ENCODE measurements around the gene OR12D3.

Gene OR12D3

DNA sequence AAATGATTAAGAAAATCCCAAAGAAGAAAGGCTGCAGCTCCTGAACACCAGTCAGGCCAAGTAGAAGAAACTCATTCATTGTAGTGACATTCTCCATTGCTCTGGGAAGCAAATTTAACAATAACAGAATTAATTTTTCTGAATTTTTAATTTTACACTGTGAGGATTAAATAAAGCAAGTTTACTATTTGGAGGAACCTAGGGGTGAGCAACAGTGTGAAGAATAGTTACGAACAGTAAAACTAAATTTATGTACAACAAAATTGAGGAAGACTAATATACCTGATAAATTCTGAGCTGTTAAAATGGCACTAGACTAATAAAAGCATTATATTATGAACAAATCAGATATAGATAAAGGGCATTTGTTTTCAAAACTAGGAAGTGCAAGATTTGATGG lies at the start of gene OR12D3:
Gene OR12D3 (minus strand): TSS at position 101 of the 400 bp plus-strand sequence. CDS start 4 bp downstream, at position 97.
- H3K9me3 ChIP-seq (ENCODE audit: control insufficient read depth, low read length) = peaks cover 6% of the 10 kb centered on the region
- H3K36me3 ChIP-seq (ENCODE audit: control insufficient read depth, insufficient read depth, low read length, severe bottlenecking) = no peaks in the 10 kb centered on the region
- H3K27me3 ChIP-seq (replicated peaks; ENCODE audit: control insufficient read depth, insufficient read depth, low read length) = no peaks in the 10 kb centered on the region
- H3K4me1 ChIP-seq (ENCODE audit: control insufficient read depth, insufficient read depth, low read length) = no peaks in the 10 kb centered on the region
- no peak within 1 kb of the TSS for H3K4me3 ChIP-seq (ENCODE audit: low read length)
- DNase-seq (ENCODE audit: low read depth) = no peak
- H3K9ac ChIP-seq (ENCODE audit: low read length) = no peak within 1 kb of the TSS

GRCh38 chr6:29424575-29424974 lies 49.5 kb upstream of the OR12D3 start:
- no peak overlapping the region for H3K4me3 ChIP-seq (ENCODE audit: low read length)
- H3K4me1 ChIP-seq (ENCODE audit: control insufficient read depth, insufficient read depth, low read length) = no peaks in the 10 kb centered on the region
- no peak overlapping the region for H3K9ac ChIP-seq (ENCODE audit: low read length)
- H3K27me3 ChIP-seq (replicated peaks; ENCODE audit: control insufficient read depth, insufficient read depth, low read length) = no peaks in the 10 kb centered on the region
- no peaks in the 10 kb centered on the region for H3K9me3 ChIP-seq (ENCODE audit: control insufficient read depth, low read length)
- no peaks in the 10 kb centered on the region for H3K36me3 ChIP-seq (ENCODE audit: control insufficient read depth, insufficient read depth, low read length, severe bottlenecking)
- DNase-seq (ENCODE audit: low read depth) = no peak

DNA sequence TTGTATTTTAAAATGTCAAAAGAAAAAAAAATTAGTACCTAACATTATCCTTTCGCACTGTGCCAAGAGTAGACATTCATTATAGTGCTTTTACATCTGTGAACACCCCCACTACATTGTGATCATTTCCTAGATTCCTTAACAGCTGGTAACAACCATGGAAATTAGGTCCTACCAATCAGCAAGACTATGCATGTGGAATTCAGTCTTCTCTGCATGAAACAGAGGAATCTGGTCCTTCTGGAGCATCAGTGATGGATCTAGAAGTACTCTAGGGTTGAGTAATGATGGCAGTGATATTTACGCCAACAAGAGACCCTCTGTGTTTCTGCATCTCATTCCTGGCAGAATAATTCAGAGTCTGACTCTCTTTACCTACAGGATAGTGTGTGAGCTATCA lies 49.1 kb upstream of the OR12D3 start:
- H3K4me3 ChIP-seq (ENCODE audit: low read length) = no peak overlapping the region
- no peaks in the 10 kb centered on the region for H3K9me3 ChIP-seq (ENCODE audit: control insufficient read depth, low read length)
- H3K4me1 ChIP-seq (ENCODE audit: control insufficient read depth, insufficient read depth, low read length) = no peaks in the 10 kb centered on the region
- H3K27me3 ChIP-seq (replicated peaks; ENCODE audit: control insufficient read depth, insufficient read depth, low read length) = no peaks in the 10 kb centered on the region
- no peak overlapping the region for H3K9ac ChIP-seq (ENCODE audit: low read length)
- DNase-seq (ENCODE audit: low read depth) = no peak
- H3K36me3 ChIP-seq (ENCODE audit: control insufficient read depth, insufficient read depth, low read length, severe bottlenecking) = no peaks in the 10 kb centered on the region

GRCh38 chr6:29419516-29419915 lies 44.4 kb upstream of the OR12D3 start:
- Histone ChIP-seq H3K4me1 (ENCODE audit: control insufficient read depth, insufficient read depth, low read length) (no peaks in the 10 kb centered on the region), H3K36me3 (ENCODE audit: control insufficient read depth, insufficient read depth, low read length, severe bottlenecking) (no peaks in the 10 kb centered on the region), H3K27me3 (replicated peaks; ENCODE audit: control insufficient read depth, insufficient read depth, low read length) (no peaks in the 10 kb centered on the region), H3K9ac (ENCODE audit: low read length) (no peak overlapping the region), H3K9me3 (ENCODE audit: control insufficient read depth, low read length) (no peaks in the 10 kb centered on the region), H3K4me3 (ENCODE audit: low read length) (no peak overlapping the region)
- peak; percentile 63 for DNase-seq (ENCODE audit: low read depth)

DNA sequence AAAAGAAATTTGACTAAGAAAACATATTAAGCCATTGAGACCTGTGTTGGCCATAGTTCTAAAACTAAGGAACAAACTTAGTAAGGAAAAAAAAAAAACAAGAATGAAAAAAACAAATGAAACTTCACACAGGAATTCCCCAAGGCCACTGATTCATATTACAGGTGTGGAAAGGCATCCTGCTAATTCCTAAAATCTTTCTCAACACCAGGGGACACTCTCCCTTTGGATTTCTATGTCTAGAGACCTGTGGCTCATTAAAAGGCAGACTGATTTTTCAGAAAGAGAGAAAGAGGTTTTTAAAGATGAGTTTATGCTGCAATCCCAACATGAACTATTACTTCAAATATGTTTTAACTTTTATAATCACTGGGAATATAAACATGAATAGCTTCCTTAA lies 39.5 kb upstream of the OR12D3 start, which contains the start of gene OR12D1:
Gene OR12D1 (plus strand): TSS at position 341 of the 400 bp plus-strand sequence.
- Histone ChIP-seq H3K27me3 (replicated peaks; ENCODE audit: control insufficient read depth, insufficient read depth, low read length) (no peaks in the 10 kb centered on the region), H3K9ac (ENCODE audit: low read length) (no peak within 1 kb of the TSS), H3K4me1 (ENCODE audit: control insufficient read depth, insufficient read depth, low read length) (no peaks in the 10 kb centered on the region), H3K9me3 (ENCODE audit: control insufficient read depth, low read length) (no peaks in the 10 kb centered on the region), H3K36me3 (ENCODE audit: control insufficient read depth, insufficient read depth, low read length, severe bottlenecking) (no peaks in the 10 kb centered on the region), H3K4me3 (ENCODE audit: low read length) (no peak within 1 kb of the TSS)
- DNase-seq (ENCODE audit: low read depth) = peak; percentile 40

GRCh38 chr6:29403801-29404200 lies 28.7 kb upstream of the OR12D3 start:
- H3K9me3 ChIP-seq (ENCODE audit: control insufficient read depth, low read length) = no peaks in the 10 kb centered on the region
- H3K4me3 ChIP-seq (ENCODE audit: low read length) = no peak overlapping the region
- no peak overlapping the region for H3K9ac ChIP-seq (ENCODE audit: low read length)
- DNase-seq (ENCODE audit: low read depth) = no peak
- no peaks in the 10 kb centered on the region for H3K36me3 ChIP-seq (ENCODE audit: control insufficient read depth, insufficient read depth, low read length, severe bottlenecking)
- no peaks in the 10 kb centered on the region for H3K4me1 ChIP-seq (ENCODE audit: control insufficient read depth, insufficient read depth, low read length)
- H3K27me3 ChIP-seq (replicated peaks; ENCODE audit: control insufficient read depth, insufficient read depth, low read length) = no peaks in the 10 kb centered on the region

- Histone ChIP-seq H3K9me3 (ENCODE audit: control insufficient read depth, low read length) (no peaks in the 10 kb centered on the region), H3K9ac (ENCODE audit: low read length) (no peak overlapping the region), H3K4me1 (ENCODE audit: control insufficient read depth, insufficient read depth, low read length) (no peaks in the 10 kb centered on the region), H3K4me3 (ENCODE audit: low read length) (no peak overlapping the region), H3K36me3 (ENCODE audit: control insufficient read depth, insufficient read depth, low read length, severe bottlenecking) (no peaks in the 10 kb centered on the region), H3K27me3 (replicated peaks; ENCODE audit: control insufficient read depth, insufficient read depth, low read length) (no peaks in the 10 kb centered on the region)
- DNase-seq (ENCODE audit: low read depth) = no peak
These were observed 24.4 kb upstream of the OR12D3 start for GRCh38 chr6:29399525-29399924.

DNA sequence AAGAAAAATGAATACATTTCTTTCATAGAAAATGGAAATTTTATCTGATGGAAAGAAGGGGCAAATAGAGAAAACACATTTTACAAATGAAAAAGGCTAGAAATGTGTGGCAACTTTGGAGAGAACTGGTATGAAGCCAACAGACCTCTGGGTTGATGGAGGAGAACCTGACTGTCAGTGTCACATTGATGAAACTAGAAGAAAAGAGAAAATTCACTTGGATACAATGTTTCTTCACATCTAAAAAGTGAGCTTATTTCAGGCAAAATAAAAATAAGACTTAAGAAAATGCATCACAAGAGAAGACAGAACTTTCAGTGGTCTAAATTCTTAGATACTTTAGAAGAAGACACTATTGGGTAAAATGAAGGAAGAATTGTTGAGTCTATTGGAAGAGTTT lies 20.2 kb upstream of the OR12D3 start, which contains the start of gene OR12D2:
Gene OR12D2 (plus strand): TSS at position 301 of the 400 bp plus-strand sequence. CDS start 1,069 bp downstream, outside the sequence.
- no peaks in the 10 kb centered on the region for H3K27me3 ChIP-seq (replicated peaks; ENCODE audit: control insufficient read depth, insufficient read depth, low read length)
- no peaks in the 10 kb centered on the region for H3K4me1 ChIP-seq (ENCODE audit: control insufficient read depth, insufficient read depth, low read length)
- no peak within 1 kb of the TSS for H3K4me3 ChIP-seq (ENCODE audit: low read length)
- H3K36me3 ChIP-seq (ENCODE audit: control insufficient read depth, insufficient read depth, low read length, severe bottlenecking) = no peaks in the 10 kb centered on the region
- no peaks in the 10 kb centered on the region for H3K9me3 ChIP-seq (ENCODE audit: control insufficient read depth, low read length)
- no peak within 1 kb of the TSS for H3K9ac ChIP-seq (ENCODE audit: low read length)
- DNase-seq (ENCODE audit: low read depth) = no peak

DNA sequence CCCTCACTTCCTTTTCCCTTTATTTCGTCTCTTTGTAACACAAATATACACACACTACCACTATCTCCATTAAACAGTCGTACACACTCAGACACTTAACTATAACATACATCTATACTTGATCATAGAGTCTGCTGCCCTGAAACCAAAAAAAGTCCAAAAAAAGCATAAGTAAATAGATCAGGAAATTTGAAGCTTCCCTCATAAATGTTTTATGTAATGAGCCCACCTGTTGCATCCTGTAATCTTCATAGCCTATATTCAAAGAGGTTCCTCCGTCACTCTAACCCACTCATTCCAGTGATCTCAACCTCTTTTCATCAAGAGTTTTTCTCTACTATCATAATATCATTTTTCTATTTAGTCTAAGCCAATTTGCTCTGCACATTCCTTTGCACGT lies 13.4 kb upstream of the OR12D3 start:
- H3K4me1 ChIP-seq (ENCODE audit: control insufficient read depth, insufficient read depth, low read length) = no peaks in the 10 kb centered on the region

GRCh38 chr6:29376003-29376402 lies 912 bp upstream of the OR12D3 start:
- peaks cover 6% of the 10 kb centered on the region for H3K9me3 ChIP-seq (ENCODE audit: control insufficient read depth, low read length)
- DNase-seq (ENCODE audit: low read depth) = peak; percentile 39
- H3K9ac ChIP-seq (ENCODE audit: low read length) = no peak overlapping the region
- peaks cover 3% of the 10 kb centered on the region for H3K27me3 ChIP-seq (replicated peaks; ENCODE audit: control insufficient read depth, insufficient read depth, low read length)
- H3K4me3 ChIP-seq (ENCODE audit: low read length) = no peak overlapping the region
- H3K4me1 ChIP-seq (ENCODE audit: control insufficient read depth, insufficient read depth, low read length) = no peaks in the 10 kb centered on the region
- H3K36me3 ChIP-seq (ENCODE audit: control insufficient read depth, insufficient read depth, low read length, severe bottlenecking) = no peaks in the 10 kb centered on the region

More for the DNA sequence above, 13.4 kb upstream of the OR12D3 start:
- H3K27me3 ChIP-seq (replicated peaks; ENCODE audit: control insufficient read depth, insufficient read depth, low read length) = no peaks in the 10 kb centered on the region
- H3K4me3 ChIP-seq (ENCODE audit: low read length) = no peak overlapping the region
- H3K36me3 ChIP-seq (ENCODE audit: control insufficient read depth, insufficient read depth, low read length, severe bottlenecking) = no peaks in the 10 kb centered on the region
- H3K9me3 ChIP-seq (ENCODE audit: control insufficient read depth, low read length) = no peaks in the 10 kb centered on the region
- H3K9ac ChIP-seq (ENCODE audit: low read length) = no peak overlapping the region
- DNase-seq (ENCODE audit: low read depth) = no peak

- Histone ChIP-seq H3K36me3 (ENCODE audit: control insufficient read depth, insufficient read depth, low read length, severe bottlenecking) (no peaks in the 10 kb centered on the region), H3K4me3 (ENCODE audit: low read length) (no peak within 1 kb of the TSS), H3K27me3 (replicated peaks; ENCODE audit: control insufficient read depth, insufficient read depth, low read length) (no peaks in the 10 kb centered on the region), H3K9ac (ENCODE audit: low read length) (no peak within 1 kb of the TSS), H3K4me1 (ENCODE audit: control insufficient read depth, insufficient read depth, low read length) (no peaks in the 10 kb centered on the region), H3K9me3 (ENCODE audit: control insufficient read depth, low read length) (peaks cover 6% of the 10 kb centered on the region)
- no peak for DNase-seq (ENCODE audit: low read depth)
These were observed 6.3 kb downstream of the OR12D3 start, which contains the start of gene OR5V1 for GRCh38 chr6:29368765-29369164. TSS of gene OR5V1 (minus strand) at chr6:29368865. CDS start at chr6:29356195, 12,670 bp downstream.

DNA sequence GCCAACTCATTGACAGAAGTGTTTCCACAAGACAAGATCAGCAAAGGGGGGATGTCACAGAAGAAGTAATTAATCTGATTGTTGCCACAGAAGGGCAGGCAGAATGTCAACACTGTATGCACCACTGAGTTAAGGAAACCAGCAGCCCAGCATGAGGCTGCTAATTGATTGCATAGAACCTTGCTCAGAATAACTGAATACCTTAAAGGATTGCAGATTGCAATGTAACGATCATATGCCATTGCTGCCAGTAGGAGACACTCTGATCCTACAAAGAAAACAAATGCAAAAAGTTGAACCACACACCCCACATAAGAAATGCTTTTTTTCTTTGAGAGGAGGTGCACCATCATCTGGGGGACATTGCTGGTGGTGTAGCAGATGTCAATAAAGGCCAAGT lies 19.5 kb downstream of the OR12D3 start:
- no peak for DNase-seq (ENCODE audit: low read depth)
- no peaks in the 10 kb centered on the region for H3K27me3 ChIP-seq (replicated peaks; ENCODE audit: control insufficient read depth, insufficient read depth, low read length)
- no peak overlapping the region for H3K4me3 ChIP-seq (ENCODE audit: low read length)
- no peaks in the 10 kb centered on the region for H3K36me3 ChIP-seq (ENCODE audit: control insufficient read depth, insufficient read depth, low read length, severe bottlenecking)
- H3K4me1 ChIP-seq (ENCODE audit: control insufficient read depth, insufficient read depth, low read length) = no peaks in the 10 kb centered on the region
- no peaks in the 10 kb centered on the region for H3K9me3 ChIP-seq (ENCODE audit: control insufficient read depth, low read length)
- no peak overlapping the region for H3K9ac ChIP-seq (ENCODE audit: low read length)
